ENCODE measurements around the gene AMBP. TPM values are rescaled to one million over a fixed set of nuclear protein-coding genes. Genes with fewer than 3 reads are reported as not detected.

Gene AMBP
- polyA plus RNA-seq, 1 experiment = 0.22 TPM

- Histone ChIP-seq H3K36me3 (ENCODE audit: control insufficient read depth, insufficient read depth, low read length) (no peaks in the 10 kb centered on the region), H3K4me3 (ENCODE audit: low read depth, low read length) (no peak overlapping the region), H3K27me3 (ENCODE audit: control insufficient read depth, insufficient read depth, low read length) (peaks cover 8% of the 10 kb centered on the region)
- no peak for DNase-seq (ENCODE audit: low read depth)
- ChIA-PET CTCF (interaction anchor here (4.3 kb wide), 1 partner anchor 17 kb away, joined by 18 read pairs; no protein-coding TSS in a partner anchor), POLR2A (no interaction called here)
- no peak for TF ChIP-seq CTCF (IDR thresholded peaks at IDR 0.05; ENCODE audit: insufficient read depth, low read depth, low read length)
These were observed 12.7 kb upstream of the AMBP start for GRCh38 chr9:114090798-114091197.

- no peak for TF ChIP-seq CTCF (IDR thresholded peaks at IDR 0.05; ENCODE audit: insufficient read depth, low read depth, low read length)
- CTCF ChIA-PET = interaction anchor here (0.9 to 4.3 kb wide), 4 partner anchors 18 to 248 kb away, joined by 3 to 18 read pairs (median 6); partner anchors contain the start of gene COL27A1
- Histone ChIP-seq H3K27me3 (ENCODE audit: control insufficient read depth, insufficient read depth, low read length) (peaks cover 10% of the 10 kb centered on the region), H3K36me3 (ENCODE audit: control insufficient read depth, insufficient read depth, low read length) (no peaks in the 10 kb centered on the region), H3K4me3 (ENCODE audit: low read depth, low read length) (no peak overlapping the region)
- DNase-seq (ENCODE audit: low read depth) = no peak
- POLR2A ChIA-PET = no interaction called here
These were observed 11.2 kb upstream of the AMBP start for GRCh38 chr9:114089206-114089840.

GRCh38 chr9:114088571-114089170 lies 10.6 kb upstream of the AMBP start:
- no peak for DNase-seq (ENCODE audit: low read depth)
- CTCF ChIA-PET = interaction anchor here (1.8 to 4.3 kb wide), 2 partner anchors 19 to 202 kb away, joined by 8 to 18 read pairs (median 9); no protein-coding TSS in a partner anchor
- H3K36me3 ChIP-seq (ENCODE audit: control insufficient read depth, insufficient read depth, low read length) = no peaks in the 10 kb centered on the region
- POLR2A ChIA-PET = no interaction called here
- TF ChIP-seq CTCF (IDR thresholded peaks at IDR 0.05; ENCODE audit: insufficient read depth, low read depth, low read length) = no peak
- H3K27me3 ChIP-seq (ENCODE audit: control insufficient read depth, insufficient read depth, low read length) = peaks cover 10% of the 10 kb centered on the region
- H3K4me3 ChIP-seq (ENCODE audit: low read depth, low read length) = no peak overlapping the region

GRCh38 chr9:114087721-114088120 lies 9.6 kb upstream of the AMBP start:
- no peak for DNase-seq (ENCODE audit: low read depth)
- Histone ChIP-seq H3K4me3 (ENCODE audit: low read depth, low read length) (no peak overlapping the region), H3K27me3 (ENCODE audit: control insufficient read depth, insufficient read depth, low read length) (peaks cover 8% of the 10 kb centered on the region), H3K36me3 (ENCODE audit: control insufficient read depth, insufficient read depth, low read length) (no peaks in the 10 kb centered on the region)
- ChIA-PET POLR2A (no interaction called here), CTCF (interaction anchor here (0.6 to 4.3 kb wide), 3 partner anchors 15 to 203 kb away, joined by 3 to 18 read pairs (median 8); no protein-coding TSS in a partner anchor)
- TF ChIP-seq CTCF (IDR thresholded peaks at IDR 0.05; ENCODE audit: insufficient read depth, low read depth, low read length) = no peak

- Histone ChIP-seq H3K36me3 (ENCODE audit: control insufficient read depth, insufficient read depth, low read length) (no peaks in the 10 kb centered on the region), H3K4me3 (ENCODE audit: low read depth, low read length) (no peak overlapping the region), H3K27me3 (ENCODE audit: control insufficient read depth, insufficient read depth, low read length) (peaks cover 8% of the 10 kb centered on the region)
- POLR2A ChIA-PET = no interaction called here
- no peak for TF ChIP-seq CTCF (IDR thresholded peaks at IDR 0.05; ENCODE audit: insufficient read depth, low read depth, low read length)
- CTCF ChIA-PET = interaction anchor here (2.0 to 6.2 kb wide), 3 partner anchors 10 to 204 kb away, joined by 8 to 66 read pairs (median 18); partner anchors contain the start of gene KIF12
- no peak for DNase-seq (ENCODE audit: low read depth)
These were observed 8.5 kb upstream of the AMBP start for GRCh38 chr9:114086607-114087006.
